Fibroblast of upper back skin (primary cell): ENCODE results near the gene CUX1.
"Not testable (repeated sequence)": the region's sequence is repeated elsewhere in the genome, so short reads cannot be mapped to it uniquely, and the experiment has no call there.

Source experiments
- DNase-seq: peaks from one replicate; pipeline ENCODE4 v3.0.0-alpha.2; 2013

CUX1 gene

GRCh38 chr7:102167254-102167653 lies 349.8 kb downstream of the CUX1 start:
- no peak for DNase-seq

GRCh38 chr7:102169651-102170392 lies 352.4 kb downstream of the CUX1 start:
- DNase-seq: no peak

- DNase-seq: no peak
These were observed 353.1 kb downstream of the CUX1 start for GRCh38 chr7:102170393-102170970.

DNA sequence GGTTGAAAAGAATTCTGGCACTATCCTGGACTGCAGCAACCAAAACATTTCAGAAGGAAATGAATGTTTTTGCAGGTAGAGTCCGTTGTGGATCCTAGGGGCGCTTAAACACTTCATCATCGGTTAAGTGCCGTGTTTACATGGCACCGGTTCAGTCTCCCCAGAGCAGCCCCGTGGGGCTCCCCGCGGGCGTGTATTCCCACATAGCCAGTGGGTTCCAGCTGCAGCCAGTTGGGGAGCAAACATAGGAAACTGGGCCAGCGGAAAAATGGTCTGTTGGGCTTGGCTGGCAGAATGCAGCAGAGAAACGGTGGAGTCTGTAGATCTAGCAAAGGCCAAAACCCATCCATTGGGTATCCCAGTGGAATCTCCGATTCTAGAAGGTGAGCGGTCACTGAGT lies 356.2 kb downstream of the CUX1 start:
- DNase-seq: no peak

- DNase-seq: no peak
These were observed 358.2 kb downstream of the CUX1 start for GRCh38 chr7:102175423-102176170.

DNA sequence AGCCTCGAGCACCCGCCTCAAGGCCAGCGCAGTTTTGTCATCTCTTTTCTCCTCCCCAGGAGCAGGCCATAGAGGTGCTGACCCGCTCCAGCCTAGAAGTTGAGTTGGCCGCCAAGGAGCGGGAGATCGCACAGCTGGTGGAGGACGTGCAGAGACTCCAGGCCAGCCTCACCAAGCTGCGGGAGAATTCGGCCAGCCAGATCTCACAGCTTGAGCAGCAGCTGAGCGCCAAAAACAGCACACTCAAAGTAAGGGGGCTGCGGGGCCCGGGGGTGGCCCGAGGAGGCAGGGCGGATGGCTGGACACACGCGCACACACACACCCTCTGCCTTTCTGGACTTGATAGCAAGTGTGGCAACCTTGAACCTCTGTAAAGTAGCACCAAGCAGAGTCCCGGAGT lies 361.0 kb downstream of the CUX1 start:
- no peak for DNase-seq

DNA sequence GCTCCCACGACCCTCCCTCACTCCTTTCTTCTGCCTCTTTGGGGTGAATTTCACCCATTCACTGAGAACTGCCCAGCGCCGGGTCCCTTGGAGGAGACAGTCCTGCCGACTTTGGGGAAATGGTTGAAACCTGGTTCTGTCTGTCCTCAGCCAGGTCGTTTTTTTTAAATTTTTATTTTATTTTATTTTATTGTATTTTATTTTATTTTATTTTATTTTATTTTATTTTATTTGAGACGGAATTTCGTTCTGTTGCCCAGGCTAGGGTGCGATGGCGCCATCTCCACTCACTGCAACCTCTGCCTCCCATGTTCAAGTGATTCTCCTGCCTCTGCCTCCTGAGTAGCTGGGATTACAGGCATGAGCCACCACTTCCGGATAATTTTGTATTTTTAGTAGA lies 363.3 kb downstream of the CUX1 start:
- DNase-seq: no peak

GRCh38 chr7:102181517-102181916 lies 364.1 kb downstream of the CUX1 start:
- DNase-seq: no peak

- no peak for DNase-seq
These were observed 364.6 kb downstream of the CUX1 start for GRCh38 chr7:102182016-102182415.

DNA sequence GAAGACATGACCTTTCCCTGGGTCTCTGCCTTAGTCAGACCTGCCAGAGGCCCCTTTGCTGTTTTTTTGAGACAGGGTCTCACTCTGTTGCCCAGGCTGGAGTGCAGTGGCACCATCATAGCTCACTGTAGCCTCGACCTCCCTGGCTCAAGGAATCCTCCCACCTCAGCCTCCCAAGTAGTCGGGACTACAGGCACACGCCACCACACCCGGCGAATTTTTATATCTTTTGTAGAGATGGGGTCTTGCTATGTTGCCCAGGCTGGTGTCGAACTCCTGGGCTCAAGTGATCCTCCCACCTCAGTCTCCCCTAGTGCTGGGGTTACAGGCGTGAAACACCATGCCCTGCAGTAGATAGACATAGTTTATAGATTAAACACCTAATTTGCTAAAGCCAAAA lies 366.4 kb downstream of the CUX1 start:
- DNase-seq: not testable (repeated sequence)

- DNase-seq: no peak
These were observed 366.9 kb downstream of the CUX1 start for GRCh38 chr7:102184303-102184702.

GRCh38 chr7:102185796-102186195 lies 368.4 kb downstream of the CUX1 start:
- DNase-seq: no peak

GRCh38 chr7:102186306-102186705 lies 368.9 kb downstream of the CUX1 start:
- no peak for DNase-seq

DNA sequence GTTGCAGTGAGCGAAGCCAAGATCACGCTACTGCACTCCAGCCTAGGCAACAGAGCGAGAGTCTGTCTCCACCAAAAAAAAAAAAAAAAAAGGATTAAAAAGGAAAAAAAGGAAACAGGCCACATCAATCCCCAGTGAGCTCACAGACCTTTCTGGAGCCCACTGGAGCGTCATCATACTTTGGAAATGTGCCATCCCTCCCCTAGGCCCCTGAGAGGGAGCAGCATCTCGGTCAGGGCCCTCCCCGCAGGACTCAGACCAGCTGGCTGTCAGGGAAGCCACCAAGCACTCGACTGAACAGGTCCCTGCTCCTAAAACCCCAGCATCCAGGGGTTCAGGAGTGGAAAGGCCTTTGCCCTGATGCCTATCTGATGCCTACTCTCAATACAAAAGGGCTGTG lies 371.3 kb downstream of the CUX1 start:
- no peak for DNase-seq

DNA sequence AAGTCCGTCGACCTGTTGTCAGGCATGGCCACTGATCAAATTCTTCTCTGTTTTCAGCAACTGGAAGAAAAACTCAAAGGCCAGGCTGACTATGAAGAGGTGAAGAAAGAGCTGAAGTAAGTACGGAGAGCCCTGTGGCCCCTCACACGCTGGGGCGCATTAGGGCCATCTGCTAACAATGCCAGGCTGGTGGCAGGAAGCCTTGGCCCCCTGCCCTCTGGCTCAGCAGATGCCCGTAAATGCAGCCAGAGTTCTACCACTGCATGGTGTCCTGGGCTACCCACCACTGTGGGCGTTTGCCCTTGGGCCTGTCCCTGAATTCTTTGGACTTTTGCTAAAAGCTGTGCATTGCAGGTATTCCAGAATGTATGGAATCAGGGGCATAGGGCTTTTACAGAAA lies 372.3 kb downstream of the CUX1 start:
- no peak for DNase-seq

- no peak for DNase-seq
These were observed 373.4 kb downstream of the CUX1 start for GRCh38 chr7:102190776-102191350.

GRCh38 chr7:102191556-102192379 lies 374.3 kb downstream of the CUX1 start:
- DNase-seq: no peak

DNA sequence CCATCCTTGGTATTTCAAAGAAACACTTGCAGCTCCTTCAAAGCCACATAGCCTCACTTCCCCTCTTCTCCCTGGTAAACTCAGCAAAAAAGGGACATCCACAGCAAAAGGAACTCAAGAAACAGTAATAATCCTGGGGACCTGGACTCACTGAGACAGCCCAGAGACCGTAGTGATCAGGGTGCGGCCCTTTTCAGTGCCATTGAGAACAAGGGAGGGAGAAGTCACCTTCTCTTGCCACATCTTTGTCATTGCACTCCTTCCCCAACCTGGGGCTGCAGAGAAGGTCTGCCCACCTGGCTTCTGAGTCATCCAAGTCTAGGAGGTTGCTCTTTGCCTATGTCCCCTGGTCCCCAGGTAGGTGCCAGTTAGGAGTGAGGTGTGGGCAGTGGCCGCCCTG lies 375.4 kb downstream of the CUX1 start:
- DNase-seq: no peak

DNA sequence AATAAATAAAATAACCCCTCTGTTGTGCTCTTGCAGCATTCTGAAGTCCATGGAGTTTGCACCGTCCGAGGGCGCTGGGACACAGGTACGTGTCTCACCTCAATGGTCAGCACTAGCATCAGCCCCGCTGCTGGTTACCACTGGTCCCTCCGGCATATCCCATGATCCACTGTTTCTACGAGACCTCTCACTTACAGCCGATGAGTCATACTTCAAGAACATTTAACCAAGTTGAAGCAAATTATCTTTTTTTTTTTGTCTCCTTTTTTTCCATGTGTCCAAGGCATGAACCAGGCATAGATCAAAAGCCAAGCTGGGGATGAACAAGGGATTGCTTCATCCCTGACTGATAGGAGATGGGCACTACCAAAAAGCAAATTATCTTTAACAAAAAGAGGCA lies 376.4 kb downstream of the CUX1 start:
- DNase-seq: peak; percentile 23

GRCh38 chr7:102195361-102195760 lies 377.9 kb downstream of the CUX1 start:
- DNase-seq: no peak

GRCh38 chr7:102196028-102196427 lies 378.6 kb downstream of the CUX1 start:
- DNase-seq: no peak

DNA sequence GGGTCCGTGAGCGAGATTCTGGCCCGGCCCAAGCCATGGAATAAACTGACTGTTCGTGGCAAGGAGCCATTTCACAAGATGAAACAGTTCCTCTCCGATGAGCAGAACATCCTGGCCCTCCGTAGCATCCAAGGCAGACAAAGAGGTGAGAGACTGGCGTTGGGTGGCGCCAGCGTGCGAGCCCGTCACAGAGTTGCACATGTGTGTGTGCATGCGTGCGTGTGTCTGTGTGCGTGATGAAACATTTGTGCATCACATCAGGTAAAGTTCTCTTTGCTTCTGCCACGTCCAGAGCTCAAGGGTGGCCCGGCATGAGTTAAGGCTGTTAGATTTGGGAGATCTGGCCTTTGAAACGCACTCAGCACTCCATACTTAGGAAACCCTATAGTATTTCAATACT lies 379.7 kb downstream of the CUX1 start:
- no peak for DNase-seq

GRCh38 chr7:102197599-102197998 lies 380.2 kb downstream of the CUX1 start:
- DNase-seq: no peak
